GM03348 (cell line): ENCODE data around the gene PDE11A.
"Not testable (repeated sequence)": the region's sequence is repeated elsewhere in the genome, so short reads cannot be mapped to it uniquely, and the experiment has no call there.

Experiments
- DNase-seq: peaks from one replicate; pipeline ENCODE4 v3.0.0; 2012; ENCODE audit warnings: low spot score

PDE11A gene

DNA sequence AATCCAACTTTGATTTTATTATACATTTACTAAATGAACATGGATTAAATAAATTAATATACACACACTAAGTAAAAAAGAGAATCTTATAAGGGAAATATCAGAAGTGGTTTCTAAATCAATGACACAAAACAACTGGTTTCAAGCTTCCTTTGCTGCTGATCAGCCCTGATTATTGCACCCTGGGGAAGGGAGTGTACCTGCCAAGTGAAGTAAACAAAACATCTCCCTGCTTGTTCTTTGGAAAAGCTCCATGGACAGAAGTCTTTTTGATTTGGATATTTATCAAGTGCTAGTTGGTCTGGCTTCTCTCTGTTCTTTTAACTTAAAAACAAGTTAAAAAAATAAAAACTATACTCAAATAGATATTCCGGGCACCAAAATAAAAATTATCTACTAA, 190.1 kb downstream of the PDE11A start:
- no peak for DNase-seq

DNA sequence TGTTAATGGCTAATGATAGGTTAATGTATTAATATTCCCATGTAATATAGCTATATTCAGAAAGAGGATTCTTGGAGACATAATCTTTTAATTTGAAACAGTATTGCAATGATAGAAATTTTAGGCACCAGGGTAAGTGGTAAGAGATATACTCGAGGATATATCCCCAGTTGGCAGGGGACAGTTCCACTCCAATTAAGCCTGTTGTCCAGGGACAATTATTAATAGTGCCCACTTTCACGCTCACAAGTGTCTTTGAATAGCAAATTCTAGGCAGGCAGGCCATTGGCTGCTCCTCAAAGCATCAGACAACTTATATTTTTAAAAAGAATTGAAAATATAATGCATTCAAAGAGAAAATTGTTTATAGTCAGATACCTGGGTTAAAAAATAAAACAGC, 190.7 kb downstream of the PDE11A start:
- no peak for DNase-seq

DNA sequence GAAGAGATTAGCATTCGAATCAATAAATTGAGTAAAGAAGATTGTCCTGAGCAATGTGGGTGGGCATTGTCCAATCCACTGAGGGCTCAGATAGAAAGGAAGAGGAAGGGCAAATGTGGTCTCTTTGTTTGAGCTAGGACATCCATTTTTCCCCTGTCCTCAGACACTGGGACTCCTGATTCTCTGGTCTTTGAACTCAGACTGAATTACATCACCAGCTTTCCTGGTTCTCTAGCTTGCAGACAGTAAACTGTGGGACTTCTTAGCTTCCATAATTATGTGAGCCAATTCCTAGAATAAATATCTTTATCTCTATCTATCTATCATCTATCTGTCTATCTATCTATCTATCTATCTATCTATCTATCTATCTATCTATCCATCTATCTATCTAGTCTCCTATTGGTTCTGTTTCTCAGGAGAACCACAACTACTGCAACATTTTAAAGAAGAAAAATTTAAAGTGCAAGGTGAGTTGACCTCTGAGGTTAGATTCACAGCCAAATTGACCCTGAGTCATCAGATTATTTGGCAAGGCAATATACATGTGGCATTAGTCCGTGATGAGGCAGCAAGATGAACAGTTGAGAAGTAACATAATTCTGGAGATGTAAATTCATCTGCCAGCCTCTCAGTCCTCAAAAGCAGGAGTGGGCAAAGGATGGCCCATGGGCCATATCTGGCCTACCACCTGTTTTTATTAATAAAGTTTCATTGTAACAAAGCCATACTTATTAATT, 191.4 kb downstream of the PDE11A start:
- DNase-seq, result no peak

DNA sequence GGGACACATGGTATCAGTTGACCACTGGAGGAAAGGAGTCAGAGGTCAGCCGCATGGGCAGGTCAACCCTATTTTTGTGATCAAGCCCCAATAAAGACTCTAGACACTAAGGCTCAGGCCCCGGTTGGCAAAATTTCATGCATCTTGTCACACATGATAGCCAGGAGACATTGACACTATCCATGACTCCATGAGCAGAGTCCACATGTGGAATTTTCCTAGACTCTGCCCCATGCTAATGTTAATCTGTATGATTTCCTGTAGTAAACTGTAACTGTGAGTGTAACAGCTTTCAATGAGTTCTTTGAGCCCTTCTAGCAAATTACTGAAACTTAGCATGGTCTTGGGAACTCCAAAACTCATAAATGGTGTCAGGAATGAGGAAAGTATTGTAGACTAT, 192.3 kb downstream of the PDE11A start:
- DNase-seq, result no peak

DNA sequence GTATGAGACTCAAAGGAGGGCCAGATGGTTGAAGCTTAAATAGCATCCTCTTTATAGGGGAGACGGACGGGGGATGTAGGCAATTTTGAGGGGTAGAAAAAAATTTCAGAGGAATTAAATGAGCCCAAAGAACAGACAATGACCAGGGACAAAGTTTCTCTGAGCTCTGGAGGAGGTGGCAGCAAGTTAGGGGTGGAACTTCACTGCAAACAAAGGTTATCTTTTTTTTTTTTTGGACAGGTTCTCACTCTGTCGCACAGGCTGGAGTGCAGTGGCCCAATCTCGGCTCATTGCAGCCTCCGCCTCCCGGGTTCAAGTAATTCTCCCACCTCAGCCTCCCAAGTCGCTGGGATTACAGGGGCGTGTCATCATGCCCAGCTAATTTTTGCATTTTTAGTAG, 195.6 kb downstream of the PDE11A start:
- DNase-seq, result no peak

DNA sequence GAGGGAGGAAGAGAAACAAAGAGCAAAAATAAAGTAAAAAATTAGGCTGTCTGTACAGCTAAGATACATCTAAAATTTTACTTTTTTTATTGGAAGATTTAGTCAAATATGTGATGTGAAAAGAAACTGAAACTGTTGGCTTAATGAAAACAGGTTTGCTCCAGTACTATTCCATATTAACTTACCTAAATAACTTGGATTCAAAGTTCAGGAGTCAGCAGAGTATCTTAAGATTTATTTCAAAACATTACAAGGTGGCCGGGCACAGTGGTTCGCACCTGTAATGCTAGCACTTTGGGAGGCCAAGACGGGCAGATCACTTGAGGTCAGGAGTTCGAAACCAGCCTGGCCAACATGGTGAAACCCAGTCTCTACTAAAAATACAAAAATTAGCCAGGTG, 197.9 kb downstream of the PDE11A start:
- no peak for DNase-seq

DNA sequence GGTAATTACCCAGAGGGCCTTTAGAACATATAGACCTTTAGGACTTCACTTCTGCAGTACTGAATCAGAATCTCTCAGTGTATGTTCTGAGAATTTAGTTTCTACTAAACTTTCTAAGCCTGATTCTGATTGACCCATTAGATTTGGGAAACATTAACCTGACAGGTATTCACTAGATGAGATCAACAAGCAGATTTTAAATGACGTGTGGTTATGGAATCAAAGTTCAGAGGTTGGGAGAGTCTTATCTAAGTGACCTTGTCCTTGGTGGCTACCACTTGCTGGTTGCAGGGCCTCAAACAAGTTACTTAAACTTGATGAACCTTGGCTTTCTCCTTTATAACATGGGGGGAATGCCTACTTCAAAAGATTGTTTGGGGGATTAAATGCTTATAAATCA, 198.7 kb downstream of the PDE11A start:
- no peak for DNase-seq

DNA sequence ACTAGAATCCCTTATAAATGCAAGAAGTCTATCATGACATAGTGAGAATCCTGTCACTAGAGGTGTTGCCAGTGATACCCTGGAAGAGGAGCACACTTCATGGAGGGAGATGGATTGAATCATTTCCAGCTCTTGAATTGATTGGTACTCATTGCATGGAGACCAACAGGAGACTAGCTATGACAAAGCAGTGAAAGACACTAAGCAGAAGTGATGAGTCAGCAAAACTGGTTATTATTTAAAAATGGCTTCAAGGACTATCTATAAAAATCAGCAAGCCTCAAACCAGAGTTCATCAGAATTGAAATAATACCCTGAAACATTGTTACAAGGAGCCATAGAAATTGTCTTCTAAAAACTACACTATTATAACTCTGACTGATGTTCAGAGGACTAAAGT, 200.3 kb downstream of the PDE11A start:
- DNase-seq, result no peak

DNA sequence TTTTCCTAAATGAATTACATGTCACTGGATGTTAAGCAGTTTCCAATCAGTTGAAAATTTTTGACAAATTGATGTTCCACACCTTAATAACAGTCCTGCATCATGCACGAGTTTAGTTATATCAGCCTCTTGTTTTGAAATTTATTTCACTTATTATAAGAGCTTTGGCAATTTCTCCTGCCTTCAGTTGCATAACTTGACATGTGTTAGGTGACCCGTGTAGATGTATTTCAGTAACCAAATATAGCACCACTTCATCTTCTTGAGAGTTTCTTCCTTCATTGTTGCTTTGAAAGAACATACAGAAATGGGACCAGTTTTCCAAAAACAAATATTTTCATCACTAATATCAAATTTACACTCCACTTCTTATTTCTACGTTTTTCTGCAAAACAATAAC, 202.7 kb downstream of the PDE11A start:
- no peak for DNase-seq

DNA sequence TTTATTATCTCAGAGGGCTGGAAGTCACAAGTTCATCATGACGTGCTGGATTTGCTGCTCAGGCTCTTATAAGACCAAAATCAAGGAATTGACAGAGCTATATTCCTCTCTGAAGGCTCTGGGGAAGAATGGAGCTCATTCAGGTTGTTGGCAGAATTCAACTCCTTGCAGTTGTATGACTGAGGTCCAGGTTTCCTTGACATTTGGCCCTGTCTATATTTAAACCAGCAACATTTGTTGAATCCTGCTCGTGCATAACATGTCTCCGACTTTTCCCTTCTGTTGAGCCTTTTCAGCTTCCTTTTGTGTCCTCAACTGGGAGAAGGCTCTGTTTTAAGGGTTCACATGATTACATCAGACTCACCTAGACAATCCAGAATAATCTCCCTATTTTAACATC, 203.4 kb downstream of the PDE11A start:
- no peak for DNase-seq

DNA sequence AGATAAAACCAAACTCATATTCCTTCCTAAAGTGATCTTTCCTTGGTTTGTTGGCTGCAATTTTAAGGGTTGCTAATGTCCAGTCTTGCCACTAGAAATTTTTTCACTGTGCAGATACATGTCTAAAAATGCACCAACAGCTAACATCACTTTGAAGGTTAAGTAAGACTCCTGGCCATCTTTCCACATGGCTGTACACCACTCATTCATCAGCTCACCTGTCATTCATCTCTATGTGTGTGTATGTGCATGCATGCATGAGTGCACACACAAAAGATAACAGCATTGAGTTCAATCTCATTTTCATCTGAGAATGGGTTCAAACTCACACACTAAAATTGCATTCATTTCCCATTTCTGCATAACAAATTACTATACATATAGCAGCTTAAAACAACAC, 203.8 kb downstream of the PDE11A start:
- no peak for DNase-seq

DNA sequence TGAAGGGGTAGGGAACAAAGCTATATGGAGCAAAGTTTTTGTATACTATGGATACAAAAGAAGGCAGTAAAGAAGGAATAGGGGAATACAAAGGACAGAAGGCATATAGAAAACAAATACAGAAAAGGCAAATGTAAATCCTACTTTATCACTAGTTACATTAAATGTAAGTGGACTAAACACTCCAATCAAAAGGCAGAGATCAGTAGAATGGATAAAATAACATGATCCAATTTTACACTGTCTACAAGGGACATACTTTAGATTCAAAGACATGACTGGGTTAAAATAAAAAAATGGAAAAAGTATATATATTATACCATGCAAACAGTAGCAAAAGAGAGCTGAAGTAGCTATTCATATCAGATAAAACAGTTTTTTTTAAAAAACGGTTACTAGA, 215.0 kb downstream of the PDE11A start:
- no peak for DNase-seq

DNA sequence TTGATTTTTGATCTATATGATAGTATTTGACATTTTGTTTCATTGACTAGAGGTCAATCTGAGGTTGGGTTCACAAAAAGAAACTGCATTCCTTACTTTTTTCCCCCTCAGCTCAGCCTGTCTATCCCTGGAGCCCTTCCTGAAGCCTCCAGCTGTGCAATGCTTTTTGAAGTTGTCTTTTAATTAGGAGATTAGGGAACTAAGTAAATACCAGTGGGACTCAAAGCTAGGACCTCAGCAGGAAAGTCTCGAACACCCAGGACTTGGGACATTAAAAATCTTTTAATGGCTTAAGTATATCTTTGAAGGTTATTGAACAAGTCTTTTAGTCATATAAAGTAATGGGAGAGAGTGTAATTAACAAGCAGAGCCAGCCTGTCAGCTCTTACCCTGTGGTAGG, 220.2 kb downstream of the PDE11A start:
- DNase-seq, result no peak

DNA sequence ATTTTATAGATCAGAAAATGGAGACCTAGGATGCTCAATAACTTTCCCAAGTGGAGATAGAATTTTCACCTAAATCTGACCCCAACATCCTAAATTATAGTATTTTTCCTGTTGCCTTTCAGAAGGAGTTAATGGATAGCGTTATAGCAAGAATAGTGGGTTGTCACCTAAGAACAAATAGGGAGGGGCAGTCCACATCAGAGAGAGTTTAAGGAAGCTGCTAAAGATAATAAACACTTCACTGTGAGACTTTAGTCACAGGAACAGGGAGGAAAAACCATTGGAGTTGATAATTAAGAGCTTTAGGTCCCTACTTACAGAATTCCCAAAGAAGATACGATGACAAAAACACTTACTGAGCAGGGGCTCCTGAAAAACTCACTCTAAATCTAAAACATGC, 229.4 kb downstream of the PDE11A start:
- no peak for DNase-seq

DNA sequence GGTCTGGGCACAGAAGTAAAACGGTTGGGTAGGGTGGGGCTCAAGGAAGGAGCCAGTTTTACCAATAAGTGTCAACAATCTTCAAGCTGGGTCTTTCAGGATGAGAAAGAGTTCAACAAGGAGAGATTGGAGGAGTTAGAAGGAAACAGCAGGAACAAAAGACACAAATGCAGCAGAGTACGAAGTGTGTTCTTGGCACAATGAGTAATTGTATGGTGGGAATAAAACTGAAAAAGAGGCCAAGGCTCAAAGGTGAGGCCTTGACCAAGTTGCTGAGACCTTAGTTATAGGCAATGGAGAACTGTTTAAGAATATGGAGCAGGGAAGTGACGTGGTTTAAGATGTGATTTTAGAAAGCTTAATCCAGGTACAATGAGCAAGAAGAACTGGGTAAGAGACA, 230.3 kb downstream of the PDE11A start:
- no peak for DNase-seq

DNA sequence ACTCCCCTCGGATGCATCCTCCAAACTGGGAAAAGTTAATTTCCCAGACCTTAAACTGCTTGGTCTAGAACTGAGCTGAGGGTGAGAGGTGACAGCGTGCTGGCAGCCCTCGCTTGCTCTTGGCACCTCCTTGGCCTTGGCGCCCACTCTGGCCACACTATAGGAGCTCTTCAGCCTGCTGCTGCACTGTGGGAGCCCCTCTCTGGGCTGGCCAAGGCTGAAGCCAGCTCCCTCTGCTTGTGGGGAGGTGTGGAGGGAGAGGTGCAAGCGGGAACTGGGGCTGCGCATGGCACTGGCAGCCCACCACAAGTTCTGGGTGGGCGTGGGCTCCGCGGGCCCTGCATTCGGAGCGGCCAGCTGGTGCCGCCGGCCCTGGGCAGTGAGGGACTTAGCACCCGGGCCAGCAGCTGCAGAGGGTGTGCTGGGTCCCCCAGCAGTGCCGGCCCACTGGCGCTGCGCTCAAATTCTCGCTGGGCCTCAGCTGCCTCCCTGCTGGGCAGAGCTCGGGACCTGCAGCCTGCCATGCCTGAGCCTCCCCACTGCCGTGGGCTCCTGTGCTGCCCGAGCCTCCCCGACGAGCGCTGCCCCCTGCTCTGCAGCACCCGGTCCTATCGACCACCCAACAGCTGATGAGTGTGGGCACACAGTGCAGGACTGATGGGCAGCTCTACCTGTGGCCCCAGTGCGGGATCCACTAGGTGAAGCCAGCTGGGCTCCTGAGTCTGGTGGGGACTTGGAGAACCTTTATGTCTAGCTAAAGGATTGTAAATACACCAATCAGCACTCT, 237.0 kb downstream of the PDE11A start:
- not testable (repeated sequence) for DNase-seq

DNA sequence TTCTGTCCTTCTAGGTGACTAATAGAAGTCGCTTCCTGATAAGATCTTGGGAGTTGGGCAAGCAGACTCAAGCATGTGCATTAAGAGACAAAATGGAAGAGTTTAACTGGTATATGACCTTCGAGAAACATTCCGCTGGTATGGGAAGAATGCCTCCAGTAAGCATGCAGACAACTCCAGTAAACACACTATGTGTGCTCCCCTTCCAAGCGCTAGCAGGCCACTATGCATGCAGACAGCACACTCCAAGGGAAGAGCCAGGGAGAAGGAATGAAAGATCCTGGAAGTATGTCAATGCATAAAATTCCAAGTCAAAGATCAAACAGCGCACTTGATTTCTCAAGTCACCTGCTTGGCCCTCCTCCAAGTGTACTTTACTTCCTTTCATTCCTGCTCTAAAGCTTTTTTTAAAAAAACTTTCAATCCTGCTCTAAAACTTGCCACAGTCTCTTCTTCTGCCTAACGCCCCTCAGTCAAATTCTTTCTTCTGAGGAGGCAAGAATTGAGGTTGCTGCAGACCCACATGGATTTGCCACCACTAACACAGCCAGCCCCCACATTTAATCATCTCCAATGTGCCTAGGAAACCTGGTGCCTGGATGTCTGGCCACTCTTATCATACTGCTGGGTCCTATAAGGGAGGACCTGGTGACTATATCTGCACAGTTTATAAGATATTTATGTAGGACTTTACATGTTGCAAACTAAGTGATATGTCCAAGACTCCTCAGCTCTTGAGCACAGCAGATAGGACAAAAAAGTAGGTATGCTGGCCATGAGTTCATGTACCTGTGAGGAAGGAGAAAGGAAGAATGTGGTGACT, 239.8 kb downstream of the PDE11A start:
- no peak for DNase-seq

DNA sequence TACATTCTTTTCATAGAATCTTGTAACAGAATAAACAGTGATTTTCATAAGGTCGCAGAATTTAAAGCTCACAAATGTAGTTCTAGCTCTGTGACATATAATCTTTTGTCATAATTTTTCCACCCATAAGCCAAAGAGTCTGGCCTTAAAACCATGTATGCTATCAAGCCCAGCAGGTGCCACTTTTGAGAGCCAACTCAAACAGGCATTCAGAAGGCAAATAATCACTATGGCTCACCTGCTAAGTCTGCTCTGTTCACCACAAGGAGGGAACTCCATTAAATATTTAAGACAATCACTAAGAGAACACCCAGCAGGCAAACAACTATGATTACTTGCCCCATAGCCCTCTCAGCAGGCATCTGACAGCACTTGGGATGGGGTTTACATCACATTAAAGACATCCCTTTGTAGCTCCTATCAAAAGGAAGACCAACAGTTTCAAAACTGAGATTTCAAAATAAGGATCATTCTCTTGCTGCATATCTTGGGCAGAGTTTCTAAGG, 241.6 kb downstream of the PDE11A start:
- DNase-seq, result no peak

DNA sequence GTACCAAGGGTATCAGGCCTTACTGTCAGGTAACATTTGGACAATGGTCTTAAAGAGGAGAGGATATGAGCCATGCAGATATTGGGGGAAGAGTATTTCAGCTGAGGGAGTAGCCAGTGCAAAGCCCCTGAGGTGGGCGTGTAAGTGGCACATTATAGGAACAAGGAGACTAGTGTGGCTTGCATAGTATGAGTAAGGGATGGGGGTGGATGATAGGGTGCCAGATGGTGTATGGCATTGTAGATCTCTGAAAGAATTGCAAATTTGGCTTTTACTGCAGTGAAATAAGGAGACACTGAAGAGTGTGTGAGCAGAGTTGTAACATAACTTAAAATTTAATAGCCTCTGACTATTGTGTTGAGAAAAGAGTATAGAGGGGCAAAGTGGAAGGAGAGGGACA, 244.0 kb downstream of the PDE11A start:
- no peak for DNase-seq

DNA sequence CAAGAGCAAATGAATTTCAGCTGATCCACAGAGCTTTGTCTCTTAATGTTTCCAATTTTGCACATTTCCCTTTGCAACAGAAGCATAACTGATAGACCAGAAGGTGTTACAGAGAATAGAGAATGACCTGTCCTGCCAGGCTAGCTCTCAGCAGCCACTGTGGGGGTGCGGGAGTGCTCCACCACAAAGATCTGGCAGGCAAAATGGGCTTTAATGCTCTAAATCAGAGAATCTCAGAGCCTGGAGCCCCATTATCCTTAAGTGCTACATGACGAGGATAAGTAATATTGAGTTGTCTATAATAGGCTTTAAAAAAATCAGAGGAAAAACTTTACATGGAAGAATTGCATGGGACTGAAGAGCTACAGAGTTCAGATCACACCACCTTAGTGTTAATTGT, 245.7 kb downstream of the PDE11A start:
- DNase-seq, result no peak

DNA sequence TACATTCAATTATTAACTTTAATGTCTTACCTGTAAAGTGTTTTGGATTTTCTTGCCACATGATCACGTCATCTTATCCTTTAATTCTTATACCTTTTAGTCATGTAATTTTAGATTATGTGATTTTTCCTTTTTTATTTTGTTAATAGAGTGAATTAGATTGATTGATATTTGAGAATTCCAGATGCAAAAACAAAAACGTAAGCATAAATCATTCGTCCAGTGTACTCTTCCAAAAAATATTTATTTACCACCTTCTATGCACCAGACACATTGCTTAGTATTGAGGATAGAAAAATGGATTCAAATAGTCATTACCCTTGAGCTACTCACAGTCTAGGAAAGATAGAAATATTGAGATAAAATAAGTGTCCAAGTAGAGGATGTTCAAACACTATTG, 249.6 kb downstream of the PDE11A start:
- no peak for DNase-seq

DNA sequence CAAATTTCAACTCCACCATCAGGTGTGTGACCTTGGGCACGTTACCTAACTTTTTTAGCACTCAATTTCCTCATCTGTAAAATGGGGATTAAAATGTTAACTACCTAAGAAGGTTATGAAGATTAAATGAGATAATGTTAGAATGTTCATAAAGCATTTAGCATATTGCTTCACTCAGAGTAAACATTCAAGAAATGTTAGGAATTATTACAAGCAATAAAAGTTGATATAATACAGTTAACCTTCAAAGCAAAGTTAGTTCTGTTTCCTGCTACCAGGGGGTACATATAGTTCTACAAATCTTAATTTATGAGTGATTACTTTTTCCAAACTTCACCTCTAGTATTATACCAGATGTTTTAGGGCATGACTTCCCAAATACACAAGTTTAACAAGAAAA, 254.2 kb downstream of the PDE11A start:
- DNase-seq, result no peak

DNA sequence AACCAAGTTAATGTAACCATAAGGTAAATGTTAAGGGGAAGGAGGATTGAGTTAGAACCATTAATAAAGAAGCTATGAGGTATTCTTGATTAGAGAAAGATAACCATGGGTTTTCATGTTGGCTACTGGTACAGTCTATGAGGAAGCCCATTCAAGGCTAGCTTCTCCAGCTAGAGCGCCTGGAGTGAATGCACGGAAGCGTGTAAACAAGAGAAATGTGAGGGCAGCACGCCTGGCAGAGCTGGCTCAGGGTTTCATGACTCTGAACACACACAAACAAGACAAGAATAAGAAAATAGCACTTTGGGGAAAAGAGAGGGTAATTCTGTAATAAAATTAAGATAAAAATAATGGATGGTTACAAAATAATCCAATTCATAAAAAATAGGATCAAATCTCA, 255.3 kb downstream of the PDE11A start:
- no peak for DNase-seq
